Activated CD4-positive, alpha-beta T cell treated with anti-CD3 and anti-CD28 coated beads for 36 hours (primary cell): ENCODE data around the gene EWSR1. TPM values are rescaled to one million over a fixed set of nuclear protein-coding genes. Genes with fewer than 3 reads are reported as not detected.

Source experiments
- ATAC-seq: fragments of 200-7000 bp; cut with Tn5 transposase; one replicate; pipeline ENCODE4 v1.10.0; 2021; ENCODE audit warnings: mild to moderate bottlenecking, moderate library complexity
- CTCF ChIA-PET: fragments of 350-600 bp; sonication (Branson Sonifier 250); formaldehyde crosslinking; loops from one replicate; lab custom pipeline; 2021; ENCODE audit warnings: antibody characterized with exemption; lab: Charles Lee
- POLR2A ChIA-PET: fragments of 350-600 bp; sonication (Branson Sonifier 250); formaldehyde crosslinking; loops from one replicate; lab custom pipeline; 2021; ENCODE audit warnings: antibody characterized with exemption, inconsistent platforms; lab: Charles Lee
- DNase-seq: peaks from one replicate; pipeline ENCODE4 v3.0.0-alpha.2; 2020
- H3K27ac Mint-ChIP-seq: one replicate; pipeline ENCODE4 v1.8.0; 2021; ENCODE audit warnings: mixed read lengths
- H3K27me3 Mint-ChIP-seq: one replicate; pipeline ENCODE4 v1.8.0; 2021; ENCODE audit warnings: mixed read lengths
- H3K36me3 Mint-ChIP-seq: one replicate; pipeline ENCODE4 v1.8.0; 2021; ENCODE audit warnings: low read depth, mixed read lengths
- H3K4me1 Mint-ChIP-seq: one replicate; pipeline ENCODE4 v1.8.0; 2021; ENCODE audit warnings: mixed read lengths
- H3K4me3 Mint-ChIP-seq: one replicate; pipeline ENCODE4 v1.8.0; 2021; ENCODE audit warnings: mild to moderate bottlenecking, moderate library complexity, mixed read lengths
- H3K9me3 Mint-ChIP-seq: one replicate; pipeline ENCODE4 v1.8.0; 2021; ENCODE audit warnings: low read depth, mixed read lengths
- intact Hi-C, 2 experiments: fragments of 100-400 bp; cut with DNase I in 1 of 2; cut with micrococcal nuclease in 1 of 2; formaldehyde crosslinking; loops; one replicate each; pipeline versions ENCODE4 v1.14.2 to v1.15.1; 2022 to 2024; cut with DNase I, micrococcal nuclease
- total RNA-seq, 2 experiments: library from RNA; stranded (reverse); gene quantifications; one replicate each; pipeline ENCODE4 v1.2.3, GENCODE V29; 2021

Gene EWSR1
- total RNA-seq, 2 experiments from 2014 or later, result 326 to 567 TPM

DNA sequence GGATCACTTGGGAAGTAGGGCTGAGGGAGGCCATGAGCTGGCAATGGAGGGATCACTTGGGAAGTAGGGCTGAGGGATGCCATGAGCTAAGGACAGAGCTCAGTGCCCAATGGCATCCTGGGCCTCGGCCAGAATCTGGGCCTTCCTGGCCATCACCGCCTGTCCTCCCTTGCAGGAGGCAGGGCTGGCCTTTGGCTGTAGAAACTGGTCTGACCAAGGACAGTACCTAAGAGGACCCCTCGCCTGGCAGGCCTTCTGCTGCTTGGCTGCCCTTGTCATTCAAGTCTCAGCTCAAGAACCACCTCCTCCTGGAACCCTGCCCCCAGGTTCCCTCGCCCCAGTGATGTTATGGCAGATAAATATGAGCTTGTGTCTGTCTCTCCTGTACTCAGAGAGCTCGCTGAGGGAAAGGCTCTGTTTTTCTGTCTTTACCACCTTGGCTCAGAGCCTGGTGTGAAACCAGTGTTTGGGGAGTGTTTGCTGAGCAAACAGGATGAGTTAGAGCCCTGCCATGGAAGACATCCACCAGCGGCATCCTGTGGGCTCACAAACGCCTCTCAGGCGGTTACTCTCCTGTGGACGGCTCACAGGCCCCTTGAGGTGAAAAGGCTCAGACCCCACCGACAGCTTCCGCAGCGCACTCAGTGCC lies 66.8 kb downstream of the EWSR1 start:
- DNase-seq, result no peak
- Mint-ChIP-seq H3K36me3 (peaks cover 26% of the 10 kb centered on the region), H3K27me3 (no peaks in the 10 kb centered on the region), H3K4me1 (no peaks in the 10 kb centered on the region), H3K27ac (no peak overlapping the region), H3K9me3 (no peaks in the 10 kb centered on the region), H3K4me3 (no peak overlapping the region)
- intact Hi-C loops, result no loop called here
- CTCF ChIA-PET, result no interaction called here
- no peak for ATAC-seq
- POLR2A ChIA-PET, result no interaction called here

DNA sequence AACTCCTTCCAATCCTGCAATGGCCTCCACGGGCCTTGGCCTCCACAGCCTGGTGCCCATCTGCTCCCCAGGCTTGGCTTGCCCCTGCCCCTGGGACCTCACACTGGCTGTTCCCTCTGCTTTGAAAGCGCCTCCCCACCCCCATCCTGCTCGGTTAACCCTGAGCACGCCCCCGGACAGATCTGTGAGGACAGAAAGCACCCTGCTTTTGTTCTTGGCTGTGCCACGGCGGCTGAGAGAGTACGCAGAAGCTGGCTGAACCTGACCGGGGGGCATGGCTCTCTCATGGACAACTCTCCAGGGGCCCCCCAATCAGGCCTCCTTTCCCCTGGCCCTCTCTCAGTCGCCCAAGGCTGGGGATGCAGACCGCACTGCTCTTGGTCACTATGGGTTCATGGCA lies 67.6 kb downstream of the EWSR1 start:
- no peak for DNase-seq
- Mint-ChIP-seq H3K27ac (no peak overlapping the region), H3K27me3 (no peaks in the 10 kb centered on the region), H3K9me3 (no peaks in the 10 kb centered on the region), H3K36me3 (peaks cover 29% of the 10 kb centered on the region), H3K4me1 (no peaks in the 10 kb centered on the region), H3K4me3 (no peak overlapping the region)
- ChIA-PET CTCF (interaction anchor here (0.6 kb wide), 1 partner anchor 90 kb away, joined by 3 read pairs; no protein-coding TSS in a partner anchor), POLR2A (no interaction called here)
- intact Hi-C loops, result no loop called here
- ATAC-seq, result no peak

DNA sequence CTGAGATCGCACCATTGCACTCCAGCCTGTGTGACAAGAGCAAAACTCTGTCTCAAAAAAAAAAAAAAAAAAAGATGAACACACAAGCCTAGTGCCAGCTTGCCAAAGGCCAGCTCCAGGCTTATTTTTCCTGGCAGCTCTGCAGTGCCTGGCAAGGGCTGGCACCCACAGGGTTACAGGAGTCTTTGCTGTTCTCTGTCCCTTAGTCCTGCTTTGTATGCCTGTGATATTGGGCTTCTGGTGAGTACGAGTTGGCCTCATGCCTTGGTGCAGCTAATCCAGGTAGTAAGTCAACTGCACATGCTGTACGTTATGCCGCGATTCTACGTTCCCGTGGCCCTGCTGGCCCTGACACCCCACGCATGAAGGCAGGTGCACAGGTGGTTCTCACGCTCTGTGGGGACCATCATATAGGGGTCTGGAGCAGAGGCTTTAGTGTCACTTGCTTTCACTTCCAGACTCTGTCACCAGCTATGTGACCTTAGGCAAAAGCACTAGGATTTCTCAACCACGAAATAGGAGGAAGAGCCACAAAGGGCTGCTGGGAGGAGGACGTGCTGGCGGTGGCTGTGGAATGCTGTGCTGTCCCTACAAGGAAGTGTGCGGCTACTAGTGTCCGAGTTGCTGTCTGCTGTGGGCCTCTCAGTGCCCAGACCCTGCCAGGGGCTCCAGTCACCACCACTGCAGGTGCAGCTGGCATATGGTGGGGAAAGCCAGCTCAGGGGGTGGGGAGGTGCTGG lies 68.9 kb downstream of the EWSR1 start:
- DNase-seq, result no peak
- POLR2A ChIA-PET, result no interaction called here
- H3K36me3 Mint-ChIP-seq, result peaks cover 32% of the 10 kb centered on the region

DNA sequence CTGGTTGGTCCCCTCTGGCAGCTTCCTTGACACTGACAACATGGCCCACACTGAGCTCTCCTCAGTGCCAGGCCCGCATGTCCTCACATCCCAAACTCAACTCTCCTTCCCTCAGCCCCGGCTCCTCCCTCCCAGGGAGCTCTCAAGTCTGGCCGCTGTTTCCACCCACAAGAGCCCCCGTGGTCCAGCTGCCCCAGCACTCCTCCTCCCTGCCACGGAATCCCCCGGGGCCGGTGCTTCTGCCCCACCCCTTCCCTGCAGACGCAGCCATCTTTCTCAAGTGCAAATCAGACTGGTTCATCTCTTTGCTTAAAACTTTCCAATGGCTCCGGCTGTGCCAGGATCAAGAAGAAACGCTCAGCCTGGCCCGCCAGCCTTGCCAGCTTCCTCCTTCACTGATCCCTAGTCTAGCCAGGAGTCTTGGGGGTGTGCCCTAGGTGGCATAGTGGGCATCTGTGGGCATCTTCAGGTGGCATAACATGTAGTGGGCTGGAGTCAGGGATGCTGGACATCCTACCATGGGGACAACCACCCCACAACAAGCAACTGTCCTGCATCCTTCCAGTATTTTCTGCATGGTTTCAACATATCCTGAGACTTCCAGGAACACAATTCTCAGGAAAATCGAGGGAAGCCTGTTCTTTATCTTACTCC lies 69.7 kb downstream of the EWSR1 start:
- no peak for ATAC-seq
- POLR2A ChIA-PET, result no interaction called here
- Mint-ChIP-seq H3K36me3 (peaks cover 32% of the 10 kb centered on the region), H3K27me3 (no peaks in the 10 kb centered on the region), H3K9me3 (no peaks in the 10 kb centered on the region), H3K4me3 (no peak overlapping the region), H3K27ac (no peak overlapping the region), H3K4me1 (no peaks in the 10 kb centered on the region)
- intact Hi-C loops, result no loop called here
- CTCF ChIA-PET, result no interaction called here
- DNase-seq, result no peak

More for the DNA sequence above, 68.9 kb downstream of the EWSR1 start:
- H3K9me3 Mint-ChIP-seq, result no peaks in the 10 kb centered on the region
- H3K4me1 Mint-ChIP-seq, result no peaks in the 10 kb centered on the region
- no peak overlapping the region for H3K27ac Mint-ChIP-seq
- intact Hi-C loops, result no loop called here
- H3K4me3 Mint-ChIP-seq, result no peak overlapping the region
- CTCF ChIA-PET, result interaction anchor here (0.6 kb wide), 1 partner anchor 407 kb away, joined by 3 read pairs; no protein-coding TSS in a partner anchor
- no peak for ATAC-seq
- no peaks in the 10 kb centered on the region for H3K27me3 Mint-ChIP-seq

DNA sequence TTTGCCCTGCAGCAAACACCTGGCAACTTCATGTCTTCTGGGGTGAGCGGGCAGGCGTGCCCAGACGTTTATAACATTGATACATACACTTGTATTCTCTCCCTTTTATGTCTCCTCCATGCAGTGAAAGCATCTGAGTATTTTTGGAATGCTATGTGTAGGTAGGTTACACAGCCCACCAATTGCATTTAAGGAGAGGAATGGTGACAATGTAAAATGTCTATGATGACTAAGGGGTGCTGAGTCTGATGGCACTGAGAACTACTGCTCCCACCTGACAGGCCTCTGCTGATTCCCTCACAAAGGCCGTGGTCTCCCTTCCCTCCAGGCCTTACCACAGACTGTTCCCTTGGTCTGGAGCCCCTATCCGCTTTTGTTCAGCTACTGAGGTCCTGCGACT lies 70.3 kb downstream of the EWSR1 start:
- H3K27me3 Mint-ChIP-seq, result no peaks in the 10 kb centered on the region
- H3K36me3 Mint-ChIP-seq, result peaks cover 33% of the 10 kb centered on the region
- intact Hi-C loops, result no loop called here
- DNase-seq (no peak), ATAC-seq (no peak)
- no peak overlapping the region for H3K27ac Mint-ChIP-seq
- CTCF ChIA-PET, result no interaction called here
- no peaks in the 10 kb centered on the region for H3K9me3 Mint-ChIP-seq
- no peak overlapping the region for H3K4me3 Mint-ChIP-seq
- POLR2A ChIA-PET, result no interaction called here
- H3K4me1 Mint-ChIP-seq, result no peaks in the 10 kb centered on the region

DNA sequence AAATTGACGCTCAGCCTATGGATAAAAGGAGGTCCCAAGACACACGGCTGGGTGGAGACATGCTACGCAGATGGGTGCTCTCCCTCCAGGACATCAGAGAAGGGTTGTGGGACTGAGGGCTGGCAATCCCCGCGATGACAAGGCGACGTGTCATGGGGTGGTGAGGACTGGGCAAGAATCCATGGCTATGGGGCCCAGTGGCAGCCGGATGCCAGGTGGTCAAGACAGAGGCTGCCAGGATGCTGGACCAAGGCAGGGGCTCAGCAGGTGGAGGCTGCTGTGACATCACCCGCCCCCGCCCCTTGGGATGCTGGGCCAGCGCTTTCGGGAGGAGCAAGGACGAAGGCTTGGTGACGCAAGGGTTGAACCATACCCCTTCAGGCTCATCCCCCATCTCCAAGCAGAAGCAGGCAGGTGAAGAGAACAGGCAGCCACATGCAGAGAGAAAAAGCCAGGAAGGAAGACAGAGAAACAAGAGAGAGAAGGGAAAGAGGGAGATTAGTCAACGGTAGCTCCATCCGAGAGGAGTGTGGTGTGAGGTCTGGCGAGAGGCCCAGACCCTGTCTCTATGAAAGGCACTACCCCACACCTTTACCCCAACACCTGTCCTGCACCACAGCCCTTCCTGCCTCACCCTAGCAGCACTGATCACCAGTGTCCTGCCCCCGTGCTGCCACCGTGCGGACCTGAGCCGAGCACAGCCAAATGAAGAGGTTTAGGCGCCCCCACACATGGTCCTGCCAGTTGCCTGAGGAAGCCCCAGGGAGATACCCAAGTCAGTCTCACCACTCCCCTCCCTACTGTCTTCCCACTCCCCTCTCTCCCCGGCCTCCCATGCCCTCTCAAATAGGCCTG lies 71.5 kb downstream of the EWSR1 start:
- ATAC-seq (no peak), DNase-seq (no peak)
- peaks cover 40% of the 10 kb centered on the region for H3K36me3 Mint-ChIP-seq
- H3K4me3 Mint-ChIP-seq, result no peak overlapping the region
- no peak overlapping the region for H3K27ac Mint-ChIP-seq
- H3K9me3 Mint-ChIP-seq, result no peaks in the 10 kb centered on the region
- CTCF ChIA-PET, result no interaction called here
- intact Hi-C loops, result no loop called here
- H3K4me1 Mint-ChIP-seq, result no peaks in the 10 kb centered on the region
- POLR2A ChIA-PET, result no interaction called here
- no peaks in the 10 kb centered on the region for H3K27me3 Mint-ChIP-seq

DNA sequence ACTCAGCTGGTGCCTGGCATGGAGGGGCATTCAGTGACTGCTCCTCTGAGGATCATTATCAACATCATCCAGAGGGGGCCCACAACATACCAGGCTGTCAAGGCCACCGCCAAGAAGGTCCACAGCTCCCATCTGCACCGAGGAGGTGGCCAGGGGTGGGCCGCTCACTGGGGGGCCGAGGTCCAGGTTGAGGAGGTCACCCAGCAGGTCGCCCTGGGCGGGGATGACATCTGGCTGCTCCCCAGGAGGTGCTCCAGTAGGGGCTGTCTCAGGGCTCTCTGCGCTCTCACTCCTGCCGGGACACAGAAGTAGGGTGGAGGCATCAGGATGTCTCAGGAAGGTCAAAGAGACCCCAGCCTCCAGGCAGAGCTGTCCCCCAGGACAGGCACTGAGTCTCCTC lies 72.5 kb downstream of the EWSR1 start:
- no peaks in the 10 kb centered on the region for H3K9me3 Mint-ChIP-seq
- CTCF ChIA-PET, result interaction anchor here (0.6 kb wide), 1 partner anchor 934 kb away, joined by 4 read pairs; no protein-coding TSS in a partner anchor
- no peak overlapping the region for H3K27ac Mint-ChIP-seq
- POLR2A ChIA-PET, result no interaction called here
- DNase-seq, result no peak
- no peaks in the 10 kb centered on the region for H3K27me3 Mint-ChIP-seq
- intact Hi-C loops, result no loop called here
- no peaks in the 10 kb centered on the region for H3K4me1 Mint-ChIP-seq
- no peak overlapping the region for H3K4me3 Mint-ChIP-seq
- no peak for ATAC-seq
- peaks cover 41% of the 10 kb centered on the region for H3K36me3 Mint-ChIP-seq

DNA sequence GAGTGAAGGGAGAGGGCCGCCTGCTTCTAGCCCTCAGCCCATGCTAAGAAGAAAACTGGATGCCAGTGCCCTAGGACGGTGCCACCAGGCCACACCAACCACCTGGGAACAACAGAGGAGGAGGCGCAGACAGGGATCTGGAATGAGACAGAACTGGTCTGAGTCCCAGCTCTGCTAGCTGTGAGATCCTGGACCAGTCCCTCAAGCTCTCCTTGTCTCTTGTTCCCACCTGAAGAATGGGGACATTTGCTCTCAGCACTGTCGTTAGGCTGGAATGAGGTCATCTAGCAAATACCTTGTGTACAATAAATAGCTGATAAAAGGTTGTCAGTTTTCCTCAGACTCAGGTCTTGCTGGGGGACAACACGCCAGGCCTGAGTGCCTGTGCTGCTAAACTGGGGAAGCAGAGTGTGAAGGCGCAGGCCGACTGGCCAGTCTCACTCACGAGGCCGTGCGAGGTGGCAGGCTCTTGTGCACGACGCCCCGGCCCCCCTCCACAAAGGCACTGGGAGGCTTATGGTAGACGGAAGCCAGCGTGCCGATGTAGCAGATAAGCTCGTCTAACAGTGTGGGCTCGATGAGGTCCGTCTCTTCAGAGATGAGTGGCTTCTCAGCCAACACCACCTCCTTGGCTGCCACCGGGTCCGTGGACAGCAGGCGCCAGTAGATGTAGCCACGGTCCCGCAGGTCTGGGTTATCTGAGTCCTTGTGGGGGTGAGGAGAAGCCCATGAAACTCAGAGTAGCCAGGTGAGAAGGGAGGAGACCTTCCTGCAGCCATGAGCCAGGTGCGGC lies 73.2 kb downstream of the EWSR1 start:
- H3K36me3 Mint-ChIP-seq, result peaks cover 38% of the 10 kb centered on the region
- CTCF ChIA-PET, result interaction anchor here (0.6 kb wide), 1 partner anchor 934 kb away, joined by 4 read pairs; no protein-coding TSS in a partner anchor
- ATAC-seq, result no peak

DNA sequence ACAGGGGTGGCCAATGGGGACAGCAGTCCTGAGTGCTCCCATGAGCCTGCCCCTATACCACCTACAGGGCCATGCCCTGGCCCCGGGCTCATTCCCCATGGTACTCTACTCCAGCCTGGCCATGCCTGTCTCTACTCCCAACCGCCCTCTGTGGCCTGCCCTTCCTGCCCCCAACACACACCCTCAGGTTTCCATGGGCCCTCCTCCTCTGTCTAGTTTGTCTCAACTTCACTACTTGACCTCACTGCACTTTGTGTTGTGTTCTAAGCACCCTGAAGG lies 73.7 kb downstream of the EWSR1 start:
- Mint-ChIP-seq H3K27me3 (no peaks in the 10 kb centered on the region), H3K36me3 (peaks cover 36% of the 10 kb centered on the region), H3K4me3 (no peak overlapping the region), H3K27ac (no peak overlapping the region), H3K4me1 (no peaks in the 10 kb centered on the region), H3K9me3 (no peaks in the 10 kb centered on the region)
- intact Hi-C loops, result no loop called here
- DNase-seq, result no peak
- ATAC-seq, result no peak
- ChIA-PET CTCF (interaction anchor here (0.6 kb wide), 1 partner anchor 10 kb away, joined by 3 read pairs; no protein-coding TSS in a partner anchor), POLR2A (no interaction called here)

More for the DNA sequence above, 73.2 kb downstream of the EWSR1 start:
- no peaks in the 10 kb centered on the region for H3K9me3 Mint-ChIP-seq
- no peaks in the 10 kb centered on the region for H3K4me1 Mint-ChIP-seq
- intact Hi-C loops, result no loop called here
- no peaks in the 10 kb centered on the region for H3K27me3 Mint-ChIP-seq
- no peak overlapping the region for H3K27ac Mint-ChIP-seq
- no peak for DNase-seq
- POLR2A ChIA-PET, result no interaction called here
- H3K4me3 Mint-ChIP-seq, result no peak overlapping the region

DNA sequence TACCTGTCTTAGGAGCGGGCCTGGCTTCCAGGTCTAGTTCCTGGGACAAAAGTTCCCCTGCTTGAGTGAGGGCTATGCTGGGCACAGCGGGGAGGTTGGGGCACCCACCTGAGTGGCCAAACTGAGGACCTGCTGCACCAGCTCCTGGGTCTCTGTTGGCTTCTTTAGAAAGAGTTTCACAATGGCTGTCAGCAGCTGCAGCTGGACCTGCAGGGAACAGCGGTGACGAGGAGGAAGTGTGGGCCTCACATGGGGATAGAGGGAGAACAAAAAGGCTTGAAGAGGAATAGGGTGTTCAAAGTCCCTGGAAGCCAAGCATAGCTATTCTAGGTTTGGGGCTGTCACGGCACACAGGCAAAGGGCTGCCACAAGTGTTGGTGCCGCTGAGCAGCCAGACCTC lies 74.1 kb downstream of the EWSR1 start:
- Mint-ChIP-seq H3K27me3 (no peaks in the 10 kb centered on the region), H3K4me3 (no peak overlapping the region), H3K27ac (no peak overlapping the region), H3K9me3 (no peaks in the 10 kb centered on the region), H3K4me1 (no peaks in the 10 kb centered on the region), H3K36me3 (peaks cover 34% of the 10 kb centered on the region)
- ATAC-seq (no peak), DNase-seq (no peak)
- ChIA-PET CTCF (interaction anchor here (0.6 kb wide), 1 partner anchor 9 kb away, joined by 3 read pairs; no protein-coding TSS in a partner anchor), POLR2A (no interaction called here)
- intact Hi-C loops, result no loop called here
